DOHH2 (cell line): ENCODE data around the gene CRYBG2.

Source experiments
- EZH2phosphoT487 ChIP-seq: fragments of 200-600 bp; sonication (generic); IDR thresholded peaks from 2 replicates; pipeline ENCODE4 v1.6.1; 2017; ENCODE audit warnings: borderline replicate concordance, mild to moderate bottlenecking, antibody characterized with exemption, low read length, moderate library complexity, mixed read lengths
- TF ChIP-seq, protein P1 (sequence below): fragments of 200-600 bp; sonication (generic); IDR thresholded peaks from one replicate; pipeline ENCODE4 v1.5.1; 2014; ENCODE audit warnings: antibody characterized with exemption, mild to moderate bottlenecking, low read depth, low read length; ENCODE audit not compliant: poor library complexity, severe bottlenecking

DNA sequence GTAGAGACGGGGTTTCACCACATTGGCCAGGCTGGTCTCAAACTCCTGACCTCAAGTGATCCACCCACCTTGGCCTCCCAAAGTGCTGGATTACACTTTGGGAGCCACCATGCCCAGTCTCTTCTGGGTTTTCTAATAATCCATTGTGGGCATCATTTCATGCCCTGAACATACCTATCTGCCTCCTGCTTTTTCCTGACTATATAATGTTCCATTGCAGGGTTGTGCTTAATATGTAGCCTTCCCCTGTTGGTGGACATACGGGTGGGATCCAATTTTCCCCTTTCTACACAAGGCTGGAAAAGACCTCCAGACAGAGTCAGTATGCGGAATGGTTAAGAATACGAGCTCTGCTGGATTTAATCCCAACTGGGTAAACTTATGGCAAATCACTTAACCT lies 22.1 kb upstream of the CRYBG2 start:
- TF ChIP-seq, protein P1, sequence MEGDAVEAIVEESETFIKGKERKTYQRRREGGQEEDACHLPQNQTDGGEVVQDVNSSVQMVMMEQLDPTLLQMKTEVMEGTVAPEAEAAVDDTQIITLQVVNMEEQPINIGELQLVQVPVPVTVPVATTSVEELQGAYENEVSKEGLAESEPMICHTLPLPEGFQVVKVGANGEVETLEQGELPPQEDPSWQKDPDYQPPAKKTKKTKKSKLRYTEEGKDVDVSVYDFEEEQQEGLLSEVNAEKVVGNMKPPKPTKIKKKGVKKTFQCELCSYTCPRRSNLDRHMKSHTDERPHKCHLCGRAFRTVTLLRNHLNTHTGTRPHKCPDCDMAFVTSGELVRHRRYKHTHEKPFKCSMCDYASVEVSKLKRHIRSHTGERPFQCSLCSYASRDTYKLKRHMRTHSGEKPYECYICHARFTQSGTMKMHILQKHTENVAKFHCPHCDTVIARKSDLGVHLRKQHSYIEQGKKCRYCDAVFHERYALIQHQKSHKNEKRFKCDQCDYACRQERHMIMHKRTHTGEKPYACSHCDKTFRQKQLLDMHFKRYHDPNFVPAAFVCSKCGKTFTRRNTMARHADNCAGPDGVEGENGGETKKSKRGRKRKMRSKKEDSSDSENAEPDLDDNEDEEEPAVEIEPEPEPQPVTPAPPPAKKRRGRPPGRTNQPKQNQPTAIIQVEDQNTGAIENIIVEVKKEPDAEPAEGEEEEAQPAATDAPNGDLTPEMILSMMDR: no peak
- no peak for TF ChIP-seq EZH2phosphoT487
